ENCODE results near the gene RFPL2.
"Not testable (repeated sequence)": the region's sequence is repeated elsewhere in the genome, so short reads cannot be mapped to it uniquely, and the experiment has no call there.

RFPL2 gene

DNA sequence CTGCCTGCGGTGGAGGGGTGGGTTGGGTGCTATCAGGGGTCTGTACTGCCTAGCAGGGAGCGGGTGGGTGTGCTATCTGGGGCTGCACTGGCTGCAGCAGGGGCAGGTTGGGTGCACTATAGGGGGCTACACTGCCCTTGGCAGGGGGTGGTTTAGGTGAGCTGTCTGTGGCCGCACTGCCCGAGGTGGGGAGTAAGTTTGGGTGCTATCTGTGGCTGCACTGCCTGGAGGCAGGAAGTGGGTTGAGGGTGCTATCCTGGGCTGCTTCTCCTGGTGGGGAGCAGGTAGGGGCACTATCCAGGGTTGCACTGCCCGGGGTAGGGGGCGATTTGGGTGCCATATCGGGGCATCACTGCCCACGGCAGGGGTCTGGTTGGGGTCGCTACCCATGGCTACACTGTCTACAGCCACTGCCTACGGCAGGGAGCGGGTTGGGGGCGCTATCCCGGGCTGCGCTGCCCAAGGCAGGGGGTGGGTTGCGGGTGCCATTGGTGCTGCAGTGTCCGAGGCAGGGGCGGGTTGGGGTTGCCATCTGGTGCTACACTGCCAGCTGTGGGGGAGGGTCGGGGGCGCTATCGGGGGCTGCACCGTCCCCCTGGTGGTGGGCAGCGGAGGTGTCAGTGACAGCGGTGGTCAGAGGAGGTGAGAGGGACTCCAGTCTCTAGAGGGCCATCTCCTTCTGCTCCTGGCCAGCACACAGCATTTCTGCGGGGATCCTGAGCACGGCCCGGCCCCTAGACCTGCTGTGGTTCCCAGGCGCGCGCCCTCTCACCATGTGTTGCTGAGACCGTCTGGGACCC is 1.3 kb upstream of the RFPL2 start:
- no peak for DNase-seq (ENCODE audit: low spot score)

DNA sequence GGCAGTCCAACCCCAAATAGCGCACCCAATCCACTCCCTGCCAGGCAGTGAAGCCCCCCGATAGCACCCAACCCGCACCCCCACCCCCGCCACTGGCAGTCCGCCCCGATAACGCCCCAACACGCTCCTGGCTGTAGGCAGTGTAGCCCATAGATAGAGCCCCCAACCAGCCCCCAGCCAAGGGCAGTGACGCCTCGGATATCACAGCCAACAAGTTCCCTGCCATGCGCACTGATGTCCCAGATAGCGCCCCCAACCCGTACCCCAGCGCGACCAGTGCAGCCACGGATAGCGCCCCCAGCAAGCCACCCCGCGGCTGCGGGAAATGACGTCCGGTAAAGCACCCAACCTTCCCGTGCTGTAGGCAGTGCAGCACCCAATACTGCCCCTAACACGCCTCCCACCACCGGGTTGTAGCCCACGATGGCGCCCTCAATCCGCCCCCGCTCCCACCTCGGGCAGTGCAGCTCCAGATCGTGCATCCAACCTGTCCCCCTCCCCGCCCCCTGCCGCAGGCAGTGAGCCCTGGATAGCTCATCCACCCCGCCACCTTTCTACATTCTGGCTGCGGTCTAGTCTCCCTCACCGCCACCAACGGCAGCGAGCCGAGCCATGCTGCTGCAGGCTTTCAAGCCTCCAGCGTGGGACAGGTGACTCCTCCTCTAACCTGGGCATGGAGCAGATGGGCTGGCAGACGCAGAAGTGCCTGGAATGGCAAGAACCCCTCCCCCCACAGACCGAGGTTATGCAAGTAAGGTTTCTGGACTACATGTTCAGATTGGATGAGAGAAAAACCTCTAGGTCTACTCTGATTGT is 625 bp downstream of the RFPL2 start:
- no peak for DNase-seq (ENCODE audit: low spot score)

DNA sequence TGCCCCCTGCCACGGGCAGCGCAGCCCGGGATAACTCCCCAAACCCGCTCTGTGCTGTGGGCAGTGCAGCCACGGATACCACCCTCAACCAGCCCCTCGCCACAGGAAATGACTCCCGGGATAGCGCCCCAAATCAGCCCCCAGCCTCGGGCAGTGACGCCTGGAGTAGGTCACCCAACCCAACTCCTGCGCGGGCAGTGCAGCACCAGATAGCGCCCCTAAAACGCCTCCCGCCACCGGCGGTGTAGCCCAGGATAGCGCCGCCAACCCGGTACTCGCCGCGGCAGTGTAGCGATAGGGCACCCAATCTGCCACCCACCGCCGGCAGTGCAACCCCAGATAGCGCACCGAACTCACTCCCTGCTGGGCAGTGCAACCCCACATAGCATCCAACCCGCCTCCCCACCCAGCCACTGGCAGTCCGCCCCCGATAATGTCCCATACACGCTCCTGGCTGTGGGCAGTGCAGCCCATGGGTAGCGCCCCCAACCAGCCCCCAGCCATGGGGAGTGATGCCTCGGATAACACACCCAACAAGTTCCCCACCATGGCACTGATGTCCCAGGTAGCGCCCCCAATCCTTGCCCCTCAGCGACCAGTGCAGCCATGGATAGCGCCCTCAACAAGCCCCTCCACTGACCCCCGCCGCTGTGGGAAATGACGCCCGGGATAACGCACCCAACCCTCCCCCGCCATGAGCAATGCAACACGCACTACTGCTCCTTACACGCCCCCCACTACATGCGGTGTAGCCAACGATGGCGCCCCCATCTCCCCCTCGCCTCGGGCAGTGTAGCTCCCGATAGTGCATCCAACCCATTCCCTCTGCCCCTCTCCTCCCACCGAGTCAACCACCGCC is 1.5 kb downstream of the RFPL2 start:
- DNase-seq (ENCODE audit: low spot score): no peak

DNA sequence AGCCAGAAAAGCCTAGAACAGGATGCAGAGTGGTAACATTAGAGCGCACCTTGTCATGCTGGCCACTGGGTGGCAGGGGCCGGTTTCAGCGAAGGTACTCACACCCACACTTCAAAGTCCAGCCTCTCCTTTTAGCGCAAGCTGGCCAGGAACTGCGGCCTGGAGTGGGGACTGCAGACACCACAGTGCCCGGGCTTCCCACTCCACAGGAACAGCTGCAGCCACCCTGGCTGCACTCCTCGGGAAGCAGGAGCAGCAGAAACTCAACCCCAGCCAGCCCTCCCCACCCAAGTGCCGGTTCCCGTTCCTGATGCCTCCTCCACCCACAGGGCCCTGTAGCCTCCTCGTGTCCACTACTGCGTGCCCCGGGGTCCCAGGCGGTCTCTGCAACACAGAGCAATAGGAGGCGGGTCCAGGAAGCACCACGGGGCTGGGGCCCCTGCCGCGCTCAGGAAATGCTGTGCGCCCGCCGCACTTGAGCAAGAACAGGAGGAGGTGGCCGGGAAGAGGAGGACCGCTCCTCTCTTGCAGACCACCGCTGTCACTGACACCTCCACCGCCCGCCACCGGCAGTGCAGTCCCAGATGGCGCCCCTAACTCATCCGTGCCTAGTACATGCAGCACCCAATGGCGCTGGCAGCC is 2.2 kb downstream of the RFPL2 start:
- peak; percentile 39 for DNase-seq (ENCODE audit: low spot score)

DNA sequence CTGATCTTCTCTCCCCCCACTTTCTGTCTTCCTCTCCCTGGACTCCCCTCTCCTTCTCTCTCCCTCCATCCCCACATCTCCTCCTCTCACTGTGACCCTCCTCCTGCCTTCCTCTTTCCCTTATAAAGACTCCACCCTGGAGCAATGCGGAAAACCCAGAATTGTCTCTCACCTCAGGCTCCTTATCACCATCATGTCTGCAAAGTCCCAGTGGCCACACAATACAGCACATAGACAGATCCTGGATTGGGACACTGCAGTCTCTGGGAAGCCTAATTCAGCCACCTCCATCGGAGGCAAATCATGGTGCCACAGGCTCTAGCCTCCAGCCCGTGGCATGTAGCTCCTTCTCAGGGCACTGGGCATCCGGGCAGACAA is 2.7 kb downstream of the RFPL2 start:
- DNase-seq (ENCODE audit: low spot score): no peak

DNA sequence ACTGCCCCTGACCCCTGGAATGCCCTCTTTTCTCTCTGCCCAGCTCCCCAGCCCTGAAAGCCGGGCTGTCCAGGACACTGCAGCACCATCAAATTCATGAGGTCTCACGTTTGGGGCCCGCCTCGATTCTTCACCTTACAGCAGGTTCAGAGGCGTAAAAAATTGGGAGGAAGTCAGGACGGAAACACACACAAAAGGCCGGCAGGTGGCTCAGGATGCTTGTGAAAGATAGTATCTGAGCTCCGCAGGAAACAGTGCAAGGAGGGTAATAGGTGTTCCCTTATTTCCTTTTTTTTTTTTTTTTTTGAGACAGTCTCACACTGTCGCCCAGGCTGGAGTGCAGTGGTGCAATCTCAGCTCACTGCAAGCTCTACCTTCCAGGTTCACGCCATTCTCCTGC is 4.1 kb downstream of the RFPL2 start:
- DNase-seq (ENCODE audit: low spot score): no peak

DNA sequence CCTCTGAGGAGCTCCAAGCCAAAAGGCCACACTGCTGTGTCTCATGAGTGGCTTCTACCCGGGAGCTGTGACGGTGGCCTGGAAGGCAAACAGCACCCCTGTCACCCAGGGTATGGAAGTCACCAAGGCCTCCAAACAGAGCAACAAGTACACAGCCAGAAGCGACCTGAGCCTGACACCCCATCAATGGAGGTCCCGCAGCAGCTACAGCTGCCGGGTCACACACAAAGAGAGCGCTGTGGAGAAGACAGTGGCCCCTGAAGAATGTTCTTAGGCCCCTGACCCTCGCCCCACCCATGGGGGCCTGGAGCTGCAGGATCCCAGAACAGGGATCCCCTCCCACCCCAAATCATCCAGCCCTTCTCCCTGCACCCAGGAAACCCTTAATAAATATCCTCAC is 4.9 kb downstream of the RFPL2 start:
- no peak for DNase-seq (ENCODE audit: low spot score)

DNA sequence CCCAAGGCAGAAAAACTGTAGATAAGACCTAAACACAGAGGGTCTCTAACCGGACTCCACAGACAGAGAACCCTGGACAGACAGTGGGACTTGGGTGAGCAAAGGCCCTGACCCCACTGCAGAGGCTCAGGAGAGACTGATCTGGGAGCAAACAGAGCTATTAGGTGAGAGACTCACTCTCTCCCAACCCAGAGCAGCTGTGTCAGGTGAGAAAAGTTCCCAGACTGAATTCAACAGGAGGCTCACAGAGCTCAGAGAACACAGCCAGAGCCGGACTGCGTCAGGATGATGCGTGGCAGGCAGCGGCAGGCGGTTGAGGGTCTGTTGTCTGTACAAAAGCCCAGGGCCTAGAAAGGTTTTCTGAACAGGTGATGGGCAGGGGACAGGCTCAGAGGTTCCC is 5.5 kb downstream of the RFPL2 start:
- no peak for DNase-seq (ENCODE audit: low spot score)

DNA sequence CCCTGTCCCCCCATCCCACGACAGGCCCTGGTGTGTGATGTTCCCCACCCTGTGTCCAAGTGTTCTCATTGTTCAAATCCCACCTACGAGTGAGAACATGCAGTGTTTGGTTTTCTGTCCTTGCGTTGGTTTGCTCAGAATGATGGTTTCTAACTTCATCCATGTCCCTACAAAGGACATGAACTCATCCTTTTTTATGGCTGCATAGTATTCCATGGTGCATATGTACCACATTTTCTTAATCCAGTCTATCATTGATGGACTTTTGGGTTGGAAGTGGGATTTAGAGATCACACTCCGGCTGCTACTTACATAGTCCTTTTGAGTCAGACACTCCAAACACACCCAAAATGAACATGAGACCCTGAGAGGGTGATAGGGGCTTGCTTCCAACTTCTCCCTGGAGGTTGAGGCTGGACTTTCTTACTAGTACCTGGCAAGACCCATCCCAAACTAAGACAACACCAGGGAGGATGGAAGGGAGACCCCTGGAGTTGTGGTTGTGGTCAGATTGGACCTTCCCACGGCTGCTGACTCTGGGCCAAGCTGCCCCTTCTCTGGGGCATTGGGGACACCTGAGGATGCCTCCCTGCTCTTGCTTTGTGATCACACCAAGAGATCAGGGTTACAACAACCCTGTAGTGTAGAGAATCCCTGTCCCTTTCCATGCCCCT is 7.2 kb downstream of the RFPL2 start:
- not testable (repeated sequence) for DNase-seq (ENCODE audit: low spot score)

DNA sequence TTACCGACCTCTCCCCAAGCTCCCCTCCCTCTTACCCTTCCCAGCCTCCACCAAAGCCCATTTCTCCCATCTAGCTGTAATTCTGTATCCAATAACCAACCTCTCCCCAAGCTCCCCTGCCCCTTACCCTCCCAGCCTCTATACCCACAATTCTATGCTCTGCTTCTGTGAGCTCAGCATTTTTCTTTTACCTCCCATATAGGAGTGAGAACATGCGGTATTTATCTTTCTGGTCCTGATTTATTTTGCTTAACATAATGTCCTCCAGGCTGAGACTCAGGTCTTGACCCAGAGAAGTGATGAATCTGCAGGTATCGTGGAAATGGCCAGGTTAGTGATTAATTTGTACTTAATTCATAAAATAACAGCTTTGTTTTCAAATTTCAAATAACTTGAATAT is 9.0 kb downstream of the RFPL2 start:
- not testable (repeated sequence) for DNase-seq (ENCODE audit: low spot score)

DNA sequence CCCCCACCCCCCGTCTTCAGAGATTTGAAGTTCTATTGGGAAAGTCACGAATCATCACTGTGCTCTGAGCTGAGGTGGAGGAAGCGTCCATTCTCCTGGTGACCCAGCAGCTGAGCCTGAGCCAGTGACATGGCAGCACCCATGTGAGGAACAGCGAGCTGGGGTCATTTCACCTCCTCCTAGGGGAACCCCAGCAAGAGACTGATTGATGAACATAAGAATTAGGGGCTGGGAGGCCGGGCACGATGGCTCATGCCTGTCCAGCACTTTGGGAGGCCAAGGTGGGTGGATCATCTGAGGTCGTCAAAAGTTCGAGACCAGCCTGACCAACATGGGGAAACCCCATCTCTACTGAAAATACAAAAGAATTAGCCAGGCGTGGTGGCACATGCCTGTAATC is 11.5 kb downstream of the RFPL2 start:
- not testable (repeated sequence) for DNase-seq (ENCODE audit: low spot score)

DNA sequence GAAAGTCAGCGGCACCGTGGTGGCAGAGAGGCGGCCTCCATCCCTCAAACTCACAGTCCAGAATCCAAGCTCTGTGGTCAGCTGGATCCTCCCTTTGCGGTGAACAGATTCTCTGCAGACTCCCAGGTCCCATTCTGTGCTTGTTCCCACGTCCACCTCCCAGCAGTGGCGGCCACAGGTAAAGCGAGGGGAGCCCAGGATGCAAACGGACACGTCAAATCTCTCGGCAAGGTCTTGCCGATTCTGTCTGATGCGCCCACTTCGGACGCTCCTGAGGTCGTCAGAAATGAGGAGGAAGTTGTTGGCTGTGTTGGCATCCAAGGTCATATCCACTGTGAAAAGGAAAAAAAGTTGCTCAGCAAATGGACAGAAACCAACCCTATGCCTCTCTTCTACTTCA is 13.9 kb downstream of the RFPL2 start:
- not testable (repeated sequence) for DNase-seq (ENCODE audit: low spot score)

DNA sequence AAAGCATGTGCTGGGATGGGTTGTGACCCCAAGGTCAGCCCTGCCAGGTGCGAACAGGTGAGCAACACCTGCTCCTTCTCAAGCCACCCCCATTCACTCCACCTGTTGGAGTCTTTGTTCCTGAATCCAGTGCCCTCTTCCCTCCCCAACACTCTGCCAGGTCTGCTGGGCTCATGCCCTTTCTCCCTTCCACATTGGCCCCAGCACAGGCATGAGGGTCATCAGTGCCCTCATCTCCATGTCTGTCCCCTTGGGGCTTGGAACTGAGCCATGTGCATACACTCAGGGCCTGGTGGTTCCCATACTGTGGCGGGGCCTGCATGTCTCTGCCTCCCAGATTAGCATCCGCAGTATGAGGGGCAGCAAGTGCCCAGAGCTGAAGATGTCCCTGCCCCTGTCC is 19.1 kb downstream of the RFPL2 start:
- DNase-seq (ENCODE audit: low spot score): no peak

DNA sequence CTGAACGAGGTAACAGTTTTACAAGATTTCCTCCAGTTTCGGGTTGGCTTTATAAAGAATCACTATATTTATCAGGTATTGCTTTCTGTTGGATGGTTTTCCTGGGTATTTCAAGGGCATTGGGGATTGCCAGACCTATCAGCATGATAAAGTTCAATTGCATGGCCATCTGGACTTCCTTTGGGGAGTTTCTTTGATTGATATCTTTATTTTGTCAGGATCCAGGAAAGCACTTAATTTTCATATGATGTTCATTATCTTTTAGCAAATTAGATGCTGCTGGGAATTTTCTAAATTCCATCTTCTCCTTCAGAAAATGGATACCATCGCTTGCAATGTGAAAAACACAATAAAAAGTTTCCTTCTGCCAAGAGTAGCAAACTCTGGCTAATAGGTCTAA is 21.2 kb downstream of the RFPL2 start:
- no peak for DNase-seq (ENCODE audit: low spot score)

DNA sequence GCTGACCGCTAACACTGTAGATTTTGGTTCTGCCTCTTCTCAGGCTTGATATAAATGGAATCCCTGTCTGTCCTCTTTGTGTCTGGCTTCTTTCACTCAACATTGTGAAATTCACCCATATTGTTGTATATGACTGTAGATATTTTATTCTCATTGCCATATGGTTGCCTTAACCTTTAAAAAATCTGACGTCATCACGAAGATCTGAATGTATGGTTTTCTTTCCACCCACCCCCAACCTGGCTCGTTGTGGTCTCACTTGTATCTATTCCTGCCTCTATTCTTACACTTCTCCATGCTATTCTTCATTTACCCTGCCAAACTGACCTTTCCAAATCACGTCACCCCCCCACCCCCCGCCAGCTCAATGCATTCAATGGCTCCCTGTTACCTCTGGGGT is 23.8 kb downstream of the RFPL2 start:
- DNase-seq (ENCODE audit: low spot score): no peak

DNA sequence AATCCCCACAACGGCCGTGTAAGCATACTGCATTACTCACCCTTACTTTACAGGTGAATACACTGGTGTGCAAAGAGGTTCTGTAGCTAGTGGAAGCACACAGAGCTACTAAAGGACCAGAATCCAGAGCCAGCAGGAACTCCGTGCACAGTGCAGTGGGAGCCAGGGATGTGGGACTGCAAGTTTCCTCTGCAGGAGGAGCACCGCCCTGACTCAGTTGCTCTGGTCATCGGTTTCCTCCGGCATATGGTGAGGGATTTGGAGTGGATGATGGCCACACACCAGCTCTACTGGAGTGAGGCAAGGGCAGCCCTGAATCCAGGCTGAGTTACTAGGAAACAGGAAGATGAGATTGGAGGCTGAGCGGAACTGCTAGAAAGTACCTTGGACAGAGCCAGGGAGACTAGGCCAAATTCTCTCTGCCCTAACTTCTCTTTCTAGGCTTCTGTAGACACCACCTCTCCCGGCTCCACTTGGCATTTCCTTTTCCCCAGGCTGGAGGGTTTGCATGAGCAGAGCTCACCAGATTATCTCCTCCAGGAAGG is 27.6 kb downstream of the RFPL2 start:
- DNase-seq (ENCODE audit: low spot score): no peak

DNA sequence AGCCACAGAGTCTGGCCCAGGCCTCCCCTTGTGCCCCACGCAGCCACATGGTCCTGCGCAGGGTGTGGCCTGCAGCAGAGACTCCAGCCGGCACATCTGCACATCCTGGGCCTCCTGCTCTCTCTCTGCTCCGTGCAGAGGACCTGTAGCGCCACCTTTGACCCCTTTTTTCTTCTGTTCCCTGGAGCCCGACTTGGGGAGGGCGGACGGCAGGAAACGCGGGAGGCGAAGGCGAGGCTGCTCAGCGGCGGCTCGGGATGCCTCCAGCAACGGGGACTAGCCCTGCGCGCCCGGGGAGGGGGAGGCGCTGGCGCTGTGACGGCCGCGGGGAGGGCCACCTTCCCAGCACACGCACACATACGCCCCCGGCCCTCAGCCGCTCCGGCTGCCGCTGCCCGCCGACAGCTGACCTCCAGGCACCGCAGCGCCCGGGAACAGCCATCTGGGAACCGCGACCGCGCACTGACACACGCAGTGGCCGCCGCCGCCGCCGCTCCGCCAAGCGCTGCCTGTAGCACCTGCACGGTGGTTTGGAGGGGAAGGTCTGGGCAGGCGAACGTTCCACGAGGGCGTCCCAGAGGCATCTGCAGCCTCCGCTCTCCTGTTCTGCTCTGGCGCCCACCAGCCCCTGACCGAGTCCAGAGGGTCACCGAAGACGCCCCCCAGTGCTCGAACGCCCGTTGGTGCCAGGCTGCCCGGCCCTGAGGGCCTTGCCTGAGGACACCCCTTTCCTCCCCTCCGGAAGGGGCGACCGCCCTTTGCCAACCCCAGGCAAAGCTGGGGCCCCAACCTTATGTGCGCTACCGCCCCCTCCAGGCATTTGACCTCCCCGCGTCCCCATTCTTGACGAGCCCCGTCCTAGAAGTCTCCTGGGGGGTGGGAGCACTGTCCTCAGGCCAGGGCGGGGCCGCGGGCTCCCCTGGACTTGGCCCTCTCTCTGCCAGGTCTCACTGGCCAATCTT is 28.9 kb downstream of the RFPL2 start:
- DNase-seq (ENCODE audit: low spot score): no peak

DNA sequence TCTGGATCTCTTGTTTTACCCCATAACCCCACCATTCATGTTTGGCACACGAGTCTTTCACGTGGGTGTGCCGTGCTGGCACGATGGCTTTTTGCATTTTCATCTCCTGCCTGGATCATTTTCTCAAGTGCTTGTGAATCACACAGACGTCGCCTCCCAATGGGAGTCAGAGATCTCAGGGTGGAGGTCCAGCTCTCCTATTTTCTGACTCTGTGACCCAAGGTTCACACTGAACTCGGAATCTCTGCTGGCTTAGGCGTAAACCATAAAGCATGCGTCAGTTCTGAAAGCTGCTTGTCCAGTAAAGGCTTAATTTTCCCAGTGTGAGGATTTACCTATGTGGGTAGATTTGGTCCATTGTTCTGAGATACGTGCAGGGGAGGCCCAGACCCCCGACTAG is 29.8 kb downstream of the RFPL2 start:
- DNase-seq (ENCODE audit: low spot score): no peak

DNA sequence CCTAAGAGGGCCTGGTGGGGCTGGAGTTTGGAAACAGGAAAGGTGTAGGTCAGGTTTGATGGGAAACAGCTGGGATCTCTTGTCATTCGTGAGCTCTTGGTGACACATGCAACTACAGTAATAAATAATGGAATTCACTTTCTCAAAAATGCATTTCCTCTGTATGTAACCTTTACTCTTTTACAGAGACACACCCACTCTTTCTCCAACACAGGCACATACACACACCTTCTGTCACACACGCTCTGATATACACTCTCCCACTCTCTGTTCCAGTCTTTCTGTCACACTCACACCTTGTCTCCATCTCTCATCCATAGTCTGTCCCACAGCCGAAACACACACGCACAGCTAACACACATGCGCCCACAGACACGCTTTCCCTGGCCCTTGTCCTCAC is 39.2 kb downstream of the RFPL2 start:
- DNase-seq (ENCODE audit: low spot score): no peak
